Measurements from ENCODE around the gene DNAJB13. TPM values are rescaled to one million over a fixed set of nuclear protein-coding genes. Genes with fewer than 3 reads are reported as not detected.
A peak's percentile ranks its signal among the peaks of the same experiment; 100 is the strongest.

DNAJB13 gene
- total RNA-seq, 1 experiment from 2014 or later, result 0.29 TPM

- DNase-seq, result peak; percentile 13
- no peaks in the 10 kb centered on the region for H3K9me3 ChIP-seq (ENCODE audit: low read length)
- H3K9me2 ChIP-seq (replicated peaks; ENCODE audit: low read length), result no peaks in the 10 kb centered on the region
- H2AFZ ChIP-seq (ENCODE audit: low read length), result no peak overlapping the region
- ChIA-PET CTCF (no interaction called here), POLR2A (ENCODE audit: unreplicated experiment) (no interaction called here)
- no peaks in the 10 kb centered on the region for H3K27me3 ChIP-seq (ENCODE audit: low read length)
- no peaks in the 10 kb centered on the region for H4K20me1 ChIP-seq (ENCODE audit: low read length)
- no peaks in the 10 kb centered on the region for H3F3A ChIP-seq (ENCODE audit: low read length, unreplicated experiment)
- H3K4me3 ChIP-seq (ENCODE audit: low read length), result no peak overlapping the region
- H3K27ac ChIP-seq (ENCODE audit: low read length), result no peak overlapping the region
- H3K36me3 ChIP-seq (ENCODE audit: low read depth, low read length), result no peaks in the 10 kb centered on the region
- TF ChIP-seq, protein P1, sequence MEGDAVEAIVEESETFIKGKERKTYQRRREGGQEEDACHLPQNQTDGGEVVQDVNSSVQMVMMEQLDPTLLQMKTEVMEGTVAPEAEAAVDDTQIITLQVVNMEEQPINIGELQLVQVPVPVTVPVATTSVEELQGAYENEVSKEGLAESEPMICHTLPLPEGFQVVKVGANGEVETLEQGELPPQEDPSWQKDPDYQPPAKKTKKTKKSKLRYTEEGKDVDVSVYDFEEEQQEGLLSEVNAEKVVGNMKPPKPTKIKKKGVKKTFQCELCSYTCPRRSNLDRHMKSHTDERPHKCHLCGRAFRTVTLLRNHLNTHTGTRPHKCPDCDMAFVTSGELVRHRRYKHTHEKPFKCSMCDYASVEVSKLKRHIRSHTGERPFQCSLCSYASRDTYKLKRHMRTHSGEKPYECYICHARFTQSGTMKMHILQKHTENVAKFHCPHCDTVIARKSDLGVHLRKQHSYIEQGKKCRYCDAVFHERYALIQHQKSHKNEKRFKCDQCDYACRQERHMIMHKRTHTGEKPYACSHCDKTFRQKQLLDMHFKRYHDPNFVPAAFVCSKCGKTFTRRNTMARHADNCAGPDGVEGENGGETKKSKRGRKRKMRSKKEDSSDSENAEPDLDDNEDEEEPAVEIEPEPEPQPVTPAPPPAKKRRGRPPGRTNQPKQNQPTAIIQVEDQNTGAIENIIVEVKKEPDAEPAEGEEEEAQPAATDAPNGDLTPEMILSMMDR (conservative IDR thresholded peaks at IDR 0.05; ENCODE audit: low read depth, low read length), result no peak
- no peak for TF ChIP-seq EZH2phosphoT487 (IDR thresholded peaks at IDR 0.05; ENCODE audit: borderline replicate concordance, low read length)
- no peaks in the 10 kb centered on the region for H3K79me2 ChIP-seq (ENCODE audit: low read length)
- H3K4me1 ChIP-seq (ENCODE audit: insufficient read depth, low read length), result peaks cover 8% of the 10 kb centered on the region
- BruUV-seq (replicated peaks), result no TSS peak
- no peak for ATAC-seq
- H3K9ac ChIP-seq (ENCODE audit: low read length), result no peak overlapping the region
- intact Hi-C loops (cut with micrococcal nuclease), result loop anchor here (10.0 kb wide), 1 partner anchor 483 kb away; no protein-coding TSS in a partner anchor
- H3K4me2 ChIP-seq (ENCODE audit: low read length), result no peak overlapping the region
These were observed 10.5 kb downstream of the DNAJB13 start for GRCh38 chr11:73961321-73961720.

DNA sequence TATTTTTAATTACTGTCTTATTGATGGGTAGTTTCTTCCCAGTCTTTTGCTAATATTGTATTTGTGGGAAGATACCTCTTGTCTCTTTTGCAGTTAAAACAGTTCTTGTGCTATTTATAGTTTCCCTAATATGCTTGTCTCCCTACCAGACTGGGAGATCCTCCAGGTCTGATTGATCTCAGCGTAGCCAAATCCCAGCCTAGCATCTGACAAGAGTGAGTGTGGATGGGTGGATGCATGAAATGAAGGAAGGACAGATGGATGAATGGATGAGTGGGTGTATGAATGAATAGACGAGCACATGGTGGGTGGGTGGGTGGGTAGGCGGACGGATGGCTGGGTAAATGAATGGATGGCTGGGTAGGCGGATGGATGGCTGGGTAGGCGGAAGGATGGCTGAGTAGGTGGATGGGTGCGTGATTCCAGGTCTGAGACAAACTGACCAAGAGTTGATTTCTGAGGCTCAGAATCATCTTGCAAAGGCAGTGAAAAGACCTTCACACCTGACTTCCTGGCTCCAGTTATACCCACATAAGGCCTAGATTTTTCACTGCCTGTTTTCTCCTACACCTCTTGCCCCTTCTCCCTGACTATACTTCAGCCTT is 11.4 kb downstream of the DNAJB13 start:
- DNase-seq (no peak), ATAC-seq (no peak)
- H3K9me2 ChIP-seq (replicated peaks; ENCODE audit: low read length), result no peaks in the 10 kb centered on the region
- no peaks in the 10 kb centered on the region for H3F3A ChIP-seq (ENCODE audit: low read length, unreplicated experiment)
- CTCF ChIA-PET, result no interaction called here
- H3K9ac ChIP-seq (ENCODE audit: low read length), result no peak overlapping the region
- H3K4me2 ChIP-seq (ENCODE audit: low read length), result no peak overlapping the region
- no peaks in the 10 kb centered on the region for H4K20me1 ChIP-seq (ENCODE audit: low read length)
- no peak overlapping the region for H3K4me3 ChIP-seq (ENCODE audit: low read length)
- H2AFZ ChIP-seq (ENCODE audit: low read length), result no peak overlapping the region
- H3K36me3 ChIP-seq (ENCODE audit: low read depth, low read length), result no peaks in the 10 kb centered on the region
- peaks cover 7% of the 10 kb centered on the region for H3K4me1 ChIP-seq (ENCODE audit: insufficient read depth, low read length)
- POLR2A ChIA-PET (ENCODE audit: unreplicated experiment), result no interaction called here
- no peaks in the 10 kb centered on the region for H3K27me3 ChIP-seq (ENCODE audit: low read length)
- H3K27ac ChIP-seq (ENCODE audit: low read length), result no peak overlapping the region
- intact Hi-C loops (cut with micrococcal nuclease), result loop anchor here (10.0 kb wide), 1 partner anchor 483 kb away; no protein-coding TSS in a partner anchor
- no peaks in the 10 kb centered on the region for H3K79me2 ChIP-seq (ENCODE audit: low read length)
- no TSS peak for BruUV-seq (replicated peaks)
- TF ChIP-seq EZH2 (IDR thresholded peaks at IDR 0.05; ENCODE audit: low read length, unreplicated experiment), result no peak
- TF ChIP-seq, protein P1 (conservative IDR thresholded peaks at IDR 0.05; ENCODE audit: low read depth, low read length), result no peak
- no peak for TF ChIP-seq EZH2phosphoT487 (IDR thresholded peaks at IDR 0.05; ENCODE audit: borderline replicate concordance, low read length)
- H3K9me3 ChIP-seq (ENCODE audit: low read length), result no peaks in the 10 kb centered on the region

DNA sequence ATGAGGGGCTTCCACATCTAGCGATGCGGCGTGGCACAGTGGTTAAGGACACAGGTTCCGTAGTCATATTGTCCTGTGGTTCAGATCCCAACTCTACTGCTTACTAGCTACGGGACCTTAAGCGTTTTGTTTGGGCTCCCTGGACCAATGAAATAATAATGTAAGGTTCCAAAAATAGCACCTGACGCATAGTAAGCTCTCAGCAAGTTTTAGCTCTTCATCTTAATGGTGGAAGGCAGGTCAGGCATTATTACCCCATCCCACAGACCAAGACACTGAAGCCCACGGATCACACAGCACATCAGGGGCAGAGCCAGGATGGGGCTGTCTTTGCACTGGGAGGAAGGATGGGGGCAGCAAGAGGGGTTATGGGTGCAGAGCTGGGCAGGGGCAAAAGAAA is 13.0 kb downstream of the DNAJB13 start:
- peak overlapping the region; percentile 58; the same call in 1 of the 2 replicates for H2AFZ ChIP-seq (ENCODE audit: low read length)
- H4K20me1 ChIP-seq (ENCODE audit: low read length), result no peaks in the 10 kb centered on the region
- H3K79me2 ChIP-seq (ENCODE audit: low read length), result no peaks in the 10 kb centered on the region
- no TSS peak for BruUV-seq (replicated peaks)
- ChIA-PET CTCF (interaction anchor here (0.6 kb wide), 2 partner anchors 13 to 29 kb away, joined by 3 to 8 read pairs; partner anchors contain the start of gene DNAJB13), POLR2A (ENCODE audit: unreplicated experiment) (no interaction called here)
- no peaks in the 10 kb centered on the region for H3K9me3 ChIP-seq (ENCODE audit: low read length)
- H3K36me3 ChIP-seq (ENCODE audit: low read depth, low read length), result no peaks in the 10 kb centered on the region
- H3K4me1 ChIP-seq (ENCODE audit: insufficient read depth, low read length), result peaks cover 7% of the 10 kb centered on the region
- no peak for ATAC-seq
- TF ChIP-seq EZH2phosphoT487 (IDR thresholded peaks at IDR 0.05; ENCODE audit: borderline replicate concordance, low read length) (no peak), EZH2 (IDR thresholded peaks at IDR 0.05; ENCODE audit: low read length, unreplicated experiment) (no peak)
- TF ChIP-seq, protein P1 (conservative IDR thresholded peaks at IDR 0.05; ENCODE audit: low read depth, low read length), result no peak
- no peaks in the 10 kb centered on the region for H3K27me3 ChIP-seq (ENCODE audit: low read length)
- H3K4me2 ChIP-seq (ENCODE audit: low read length), result peak overlapping the region; percentile 80; the same call in 1 of the 2 replicates
- no peak overlapping the region for H3K4me3 ChIP-seq (ENCODE audit: low read length)
- no peak for DNase-seq
- H3F3A ChIP-seq (ENCODE audit: low read length, unreplicated experiment), result no peaks in the 10 kb centered on the region
- intact Hi-C loops (cut with micrococcal nuclease), result loop anchor here (1.0 to 10.0 kb wide), 2 partner anchors 126 to 481 kb away; no protein-coding TSS in a partner anchor
- H3K27ac ChIP-seq (ENCODE audit: low read length), result no peak overlapping the region
- no peaks in the 10 kb centered on the region for H3K9me2 ChIP-seq (replicated peaks; ENCODE audit: low read length)
- no peak overlapping the region for H3K9ac ChIP-seq (ENCODE audit: low read length)

Measured in PC-3 (cell line).